GM23338 (cell line): Measurements from ENCODE around the gene TPM2.

Experiments used
- CREB1 ChIP-seq: fragments of 250-450 bp; sonication (Bioruptor Pico); IDR thresholded peaks from 2 replicates; pipeline ENCODE4 v1.5.0; 2020; ENCODE audit warnings: low read depth, mild to moderate bottlenecking, moderate library complexity
- EZH2 ChIP-seq: fragments of 200-600 bp; sonication (generic); IDR thresholded peaks from one replicate; pipeline ENCODE4 v1.8.0; 2017; ENCODE audit warnings: antibody characterized with exemption, mild to moderate bottlenecking, low read depth; ENCODE audit not compliant: unreplicated experiment
- EZH2phosphoT487 ChIP-seq: fragments of 200-600 bp; sonication (generic); IDR thresholded peaks from one replicate; pipeline ENCODE4 v1.8.1; 2018; ENCODE audit warnings: antibody characterized with exemption; ENCODE audit not compliant: unreplicated experiment
- JUNB ChIP-seq: IDR thresholded peaks from one replicate; pipeline ENCODE4 v1.6.1; 2016; ENCODE audit warnings: antibody characterized with exemption; ENCODE audit not compliant: unreplicated experiment
- NANOG ChIP-seq: IDR thresholded peaks from 2 replicates; pipeline ENCODE4 v1.6.1; 2016; ENCODE audit warnings: antibody characterized with exemption, borderline replicate concordance
- POLR2AphosphoS5 ChIP-seq: IDR thresholded peaks from 2 replicates; pipeline ENCODE4 v1.6.1; 2016; ENCODE audit warnings: antibody characterized with exemption, low read depth
- STAT1 ChIP-seq: IDR thresholded peaks from one replicate; pipeline ENCODE4 v1.6.1; 2016; ENCODE audit warnings: antibody characterized with exemption; ENCODE audit not compliant: unreplicated experiment
- ZNF114 ChIP-seq: fragments of 250-450 bp; sonication (Bioruptor Pico); IDR thresholded peaks from 2 replicates; pipeline ENCODE4 v1.5.0; 2020; ENCODE audit warnings: mild to moderate bottlenecking, moderate library complexity
- ZNF331 ChIP-seq: fragments of 250-450 bp; sonication (Bioruptor Pico); IDR thresholded peaks from 2 replicates; pipeline ENCODE4 v1.5.0; 2020; ENCODE audit warnings: low read depth, mild to moderate bottlenecking, moderate library complexity
- TF ChIP-seq, protein P1 (sequence below), 2 experiments: fragments of 200-600 bp in 1 of 2; sonication (generic) in 1 of 2; conservative IDR thresholded peaks; 2 replicates each; pipeline versions ENCODE4 v1.5.1 to v1.6.1; 2016 to 2017; ENCODE audit warnings: antibody characterized with exemption in 2 of 2, low read depth in 2 of 2, mild to moderate bottlenecking in 2 of 2, moderate library complexity in 1 of 2
- TF ChIP-seq, protein P2 (sequence below): IDR thresholded peaks from 2 replicates; pipeline ENCODE4 v1.6.1; 2016; ENCODE audit warnings: antibody characterized with exemption
- TF ChIP-seq, protein P3 (sequence below): IDR thresholded peaks from one replicate; pipeline ENCODE4 v1.6.1; 2018; ENCODE audit warnings: antibody characterized with exemption; ENCODE audit not compliant: unreplicated experiment
- TF ChIP-seq, protein P4 (sequence below): fragments of 250-450 bp; sonication (Bioruptor Pico); IDR thresholded peaks from 2 replicates; pipeline ENCODE4 v1.5.0; 2020; ENCODE audit warnings: mild to moderate bottlenecking, moderate library complexity

DNA sequence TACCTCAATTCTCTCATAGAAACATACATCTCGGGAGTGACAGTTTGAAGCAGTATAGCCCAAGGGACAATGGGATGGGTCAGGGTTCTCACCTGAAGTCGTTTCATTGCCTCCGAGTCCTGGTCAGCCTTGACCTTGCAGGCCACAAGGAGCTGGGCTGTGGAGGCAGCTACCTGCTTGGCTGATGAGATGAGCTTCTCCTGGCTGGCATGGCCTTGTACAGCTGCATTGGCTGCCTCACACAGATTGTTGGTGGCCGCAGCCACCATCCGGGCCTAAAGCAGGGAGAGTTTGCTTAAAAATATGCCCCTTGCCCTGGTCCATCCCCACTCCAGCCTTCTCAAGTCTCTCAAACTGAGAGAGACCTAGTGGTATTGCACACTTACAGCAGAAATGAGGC lies 8.5 kb upstream of the TPM2 start:
- TF ChIP-seq, protein P1, sequence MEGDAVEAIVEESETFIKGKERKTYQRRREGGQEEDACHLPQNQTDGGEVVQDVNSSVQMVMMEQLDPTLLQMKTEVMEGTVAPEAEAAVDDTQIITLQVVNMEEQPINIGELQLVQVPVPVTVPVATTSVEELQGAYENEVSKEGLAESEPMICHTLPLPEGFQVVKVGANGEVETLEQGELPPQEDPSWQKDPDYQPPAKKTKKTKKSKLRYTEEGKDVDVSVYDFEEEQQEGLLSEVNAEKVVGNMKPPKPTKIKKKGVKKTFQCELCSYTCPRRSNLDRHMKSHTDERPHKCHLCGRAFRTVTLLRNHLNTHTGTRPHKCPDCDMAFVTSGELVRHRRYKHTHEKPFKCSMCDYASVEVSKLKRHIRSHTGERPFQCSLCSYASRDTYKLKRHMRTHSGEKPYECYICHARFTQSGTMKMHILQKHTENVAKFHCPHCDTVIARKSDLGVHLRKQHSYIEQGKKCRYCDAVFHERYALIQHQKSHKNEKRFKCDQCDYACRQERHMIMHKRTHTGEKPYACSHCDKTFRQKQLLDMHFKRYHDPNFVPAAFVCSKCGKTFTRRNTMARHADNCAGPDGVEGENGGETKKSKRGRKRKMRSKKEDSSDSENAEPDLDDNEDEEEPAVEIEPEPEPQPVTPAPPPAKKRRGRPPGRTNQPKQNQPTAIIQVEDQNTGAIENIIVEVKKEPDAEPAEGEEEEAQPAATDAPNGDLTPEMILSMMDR (conservative IDR thresholded peaks at IDR 0.05; ENCODE audit: low read depth in 2 of 2), result no peak
- TF ChIP-seq EZH2phosphoT487 (no peak), POLR2AphosphoS5 (no peak), EZH2 (no peak), CREB1 (CRISPR knock-in tag) (no peak), NANOG (no peak), ZNF331 (no peak), ZNF114 (CRISPR knock-in tag) (no peak), JUNB (no peak), STAT1 (no peak)
- TF ChIP-seq, protein P2, sequence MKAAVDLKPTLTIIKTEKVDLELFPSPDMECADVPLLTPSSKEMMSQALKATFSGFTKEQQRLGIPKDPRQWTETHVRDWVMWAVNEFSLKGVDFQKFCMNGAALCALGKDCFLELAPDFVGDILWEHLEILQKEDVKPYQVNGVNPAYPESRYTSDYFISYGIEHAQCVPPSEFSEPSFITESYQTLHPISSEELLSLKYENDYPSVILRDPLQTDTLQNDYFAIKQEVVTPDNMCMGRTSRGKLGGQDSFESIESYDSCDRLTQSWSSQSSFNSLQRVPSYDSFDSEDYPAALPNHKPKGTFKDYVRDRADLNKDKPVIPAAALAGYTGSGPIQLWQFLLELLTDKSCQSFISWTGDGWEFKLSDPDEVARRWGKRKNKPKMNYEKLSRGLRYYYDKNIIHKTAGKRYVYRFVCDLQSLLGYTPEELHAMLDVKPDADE, result no peak
- TF ChIP-seq, protein P3, sequence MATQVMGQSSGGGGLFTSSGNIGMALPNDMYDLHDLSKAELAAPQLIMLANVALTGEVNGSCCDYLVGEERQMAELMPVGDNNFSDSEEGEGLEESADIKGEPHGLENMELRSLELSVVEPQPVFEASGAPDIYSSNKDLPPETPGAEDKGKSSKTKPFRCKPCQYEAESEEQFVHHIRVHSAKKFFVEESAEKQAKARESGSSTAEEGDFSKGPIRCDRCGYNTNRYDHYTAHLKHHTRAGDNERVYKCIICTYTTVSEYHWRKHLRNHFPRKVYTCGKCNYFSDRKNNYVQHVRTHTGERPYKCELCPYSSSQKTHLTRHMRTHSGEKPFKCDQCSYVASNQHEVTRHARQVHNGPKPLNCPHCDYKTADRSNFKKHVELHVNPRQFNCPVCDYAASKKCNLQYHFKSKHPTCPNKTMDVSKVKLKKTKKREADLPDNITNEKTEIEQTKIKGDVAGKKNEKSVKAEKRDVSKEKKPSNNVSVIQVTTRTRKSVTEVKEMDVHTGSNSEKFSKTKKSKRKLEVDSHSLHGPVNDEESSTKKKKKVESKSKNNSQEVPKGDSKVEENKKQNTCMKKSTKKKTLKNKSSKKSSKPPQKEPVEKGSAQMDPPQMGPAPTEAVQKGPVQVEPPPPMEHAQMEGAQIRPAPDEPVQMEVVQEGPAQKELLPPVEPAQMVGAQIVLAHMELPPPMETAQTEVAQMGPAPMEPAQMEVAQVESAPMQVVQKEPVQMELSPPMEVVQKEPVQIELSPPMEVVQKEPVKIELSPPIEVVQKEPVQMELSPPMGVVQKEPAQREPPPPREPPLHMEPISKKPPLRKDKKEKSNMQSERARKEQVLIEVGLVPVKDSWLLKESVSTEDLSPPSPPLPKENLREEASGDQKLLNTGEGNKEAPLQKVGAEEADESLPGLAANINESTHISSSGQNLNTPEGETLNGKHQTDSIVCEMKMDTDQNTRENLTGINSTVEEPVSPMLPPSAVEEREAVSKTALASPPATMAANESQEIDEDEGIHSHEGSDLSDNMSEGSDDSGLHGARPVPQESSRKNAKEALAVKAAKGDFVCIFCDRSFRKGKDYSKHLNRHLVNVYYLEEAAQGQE, result no peak
- TF ChIP-seq, protein P4, sequence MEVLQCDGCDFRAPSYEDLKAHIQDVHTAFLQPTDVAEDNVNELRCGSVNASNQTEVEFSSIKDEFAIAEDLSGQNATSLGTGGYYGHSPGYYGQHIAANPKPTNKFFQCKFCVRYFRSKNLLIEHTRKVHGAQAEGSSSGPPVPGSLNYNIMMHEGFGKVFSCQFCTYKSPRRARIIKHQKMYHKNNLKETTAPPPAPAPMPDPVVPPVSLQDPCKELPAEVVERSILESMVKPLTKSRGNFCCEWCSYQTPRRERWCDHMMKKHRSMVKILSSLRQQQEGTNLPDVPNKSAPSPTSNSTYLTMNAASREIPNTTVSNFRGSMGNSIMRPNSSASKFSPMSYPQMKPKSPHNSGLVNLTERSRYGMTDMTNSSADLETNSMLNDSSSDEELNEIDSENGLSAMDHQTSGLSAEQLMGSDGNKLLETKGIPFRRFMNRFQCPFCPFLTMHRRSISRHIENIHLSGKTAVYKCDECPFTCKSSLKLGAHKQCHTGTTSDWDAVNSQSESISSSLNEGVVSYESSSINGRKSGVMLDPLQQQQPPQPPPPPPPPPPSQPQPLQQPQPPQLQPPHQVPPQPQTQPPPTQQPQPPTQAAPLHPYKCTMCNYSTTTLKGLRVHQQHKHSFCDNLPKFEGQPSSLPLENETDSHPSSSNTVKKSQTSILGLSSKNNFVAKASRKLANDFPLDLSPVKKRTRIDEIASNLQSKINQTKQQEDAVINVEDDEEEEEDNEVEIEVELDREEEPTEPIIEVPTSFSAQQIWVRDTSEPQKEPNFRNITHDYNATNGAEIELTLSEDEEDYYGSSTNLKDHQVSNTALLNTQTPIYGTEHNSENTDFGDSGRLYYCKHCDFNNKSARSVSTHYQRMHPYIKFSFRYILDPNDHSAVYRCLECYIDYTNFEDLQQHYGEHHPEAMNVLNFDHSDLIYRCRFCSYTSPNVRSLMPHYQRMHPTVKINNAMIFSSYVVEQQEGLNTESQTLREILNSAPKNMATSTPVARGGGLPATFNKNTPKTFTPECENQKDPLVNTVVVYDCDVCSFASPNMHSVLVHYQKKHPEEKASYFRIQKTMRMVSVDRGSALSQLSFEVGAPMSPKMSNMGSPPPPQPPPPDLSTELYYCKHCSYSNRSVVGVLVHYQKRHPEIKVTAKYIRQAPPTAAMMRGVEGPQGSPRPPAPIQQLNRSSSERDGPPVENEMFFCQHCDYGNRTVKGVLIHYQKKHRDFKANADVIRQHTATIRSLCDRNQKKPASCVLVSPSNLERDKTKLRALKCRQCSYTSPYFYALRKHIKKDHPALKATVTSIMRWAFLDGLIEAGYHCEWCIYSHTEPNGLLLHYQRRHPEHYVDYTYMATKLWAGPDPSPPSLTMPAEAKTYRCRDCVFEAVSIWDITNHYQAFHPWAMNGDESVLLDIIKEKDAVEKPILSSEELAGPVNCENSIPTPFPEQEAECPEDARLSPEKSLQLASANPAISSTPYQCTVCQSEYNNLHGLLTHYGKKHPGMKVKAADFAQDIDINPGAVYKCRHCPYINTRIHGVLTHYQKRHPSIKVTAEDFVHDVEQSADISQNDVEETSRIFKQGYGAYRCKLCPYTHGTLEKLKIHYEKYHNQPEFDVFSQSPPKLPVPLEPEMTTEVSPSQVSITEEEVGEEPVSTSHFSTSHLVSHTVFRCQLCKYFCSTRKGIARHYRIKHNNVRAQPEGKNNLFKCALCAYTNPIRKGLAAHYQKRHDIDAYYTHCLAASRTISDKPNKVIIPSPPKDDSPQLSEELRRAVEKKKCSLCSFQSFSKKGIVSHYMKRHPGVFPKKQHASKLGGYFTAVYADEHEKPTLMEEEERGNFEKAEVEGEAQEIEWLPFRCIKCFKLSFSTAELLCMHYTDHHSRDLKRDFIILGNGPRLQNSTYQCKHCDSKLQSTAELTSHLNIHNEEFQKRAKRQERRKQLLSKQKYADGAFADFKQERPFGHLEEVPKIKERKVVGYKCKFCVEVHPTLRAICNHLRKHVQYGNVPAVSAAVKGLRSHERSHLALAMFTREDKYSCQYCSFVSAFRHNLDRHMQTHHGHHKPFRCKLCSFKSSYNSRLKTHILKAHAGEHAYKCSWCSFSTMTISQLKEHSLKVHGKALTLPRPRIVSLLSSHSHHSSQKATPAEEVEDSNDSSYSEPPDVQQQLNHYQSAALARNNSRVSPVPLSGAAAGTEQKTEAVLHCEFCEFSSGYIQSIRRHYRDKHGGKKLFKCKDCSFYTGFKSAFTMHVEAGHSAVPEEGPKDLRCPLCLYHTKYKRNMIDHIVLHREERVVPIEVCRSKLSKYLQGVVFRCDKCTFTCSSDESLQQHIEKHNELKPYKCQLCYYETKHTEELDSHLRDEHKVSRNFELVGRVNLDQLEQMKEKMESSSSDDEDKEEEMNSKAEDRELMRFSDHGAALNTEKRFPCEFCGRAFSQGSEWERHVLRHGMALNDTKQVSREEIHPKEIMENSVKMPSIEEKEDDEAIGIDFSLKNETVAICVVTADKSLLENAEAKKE (CRISPR knock-in tag), result no peak
